GM21526 (cell line): ENCODE data around the gene CHGA.

Source experiments
- ATAC-seq: cut with Tn5 transposase; IDR thresholded peaks from one replicate; pipeline ENCODE4 v1.9.1; 2021; ENCODE audit warnings: moderate library complexity; ENCODE audit not compliant: unreplicated experiment, low FRiP score

The CHGA gene

DNA sequence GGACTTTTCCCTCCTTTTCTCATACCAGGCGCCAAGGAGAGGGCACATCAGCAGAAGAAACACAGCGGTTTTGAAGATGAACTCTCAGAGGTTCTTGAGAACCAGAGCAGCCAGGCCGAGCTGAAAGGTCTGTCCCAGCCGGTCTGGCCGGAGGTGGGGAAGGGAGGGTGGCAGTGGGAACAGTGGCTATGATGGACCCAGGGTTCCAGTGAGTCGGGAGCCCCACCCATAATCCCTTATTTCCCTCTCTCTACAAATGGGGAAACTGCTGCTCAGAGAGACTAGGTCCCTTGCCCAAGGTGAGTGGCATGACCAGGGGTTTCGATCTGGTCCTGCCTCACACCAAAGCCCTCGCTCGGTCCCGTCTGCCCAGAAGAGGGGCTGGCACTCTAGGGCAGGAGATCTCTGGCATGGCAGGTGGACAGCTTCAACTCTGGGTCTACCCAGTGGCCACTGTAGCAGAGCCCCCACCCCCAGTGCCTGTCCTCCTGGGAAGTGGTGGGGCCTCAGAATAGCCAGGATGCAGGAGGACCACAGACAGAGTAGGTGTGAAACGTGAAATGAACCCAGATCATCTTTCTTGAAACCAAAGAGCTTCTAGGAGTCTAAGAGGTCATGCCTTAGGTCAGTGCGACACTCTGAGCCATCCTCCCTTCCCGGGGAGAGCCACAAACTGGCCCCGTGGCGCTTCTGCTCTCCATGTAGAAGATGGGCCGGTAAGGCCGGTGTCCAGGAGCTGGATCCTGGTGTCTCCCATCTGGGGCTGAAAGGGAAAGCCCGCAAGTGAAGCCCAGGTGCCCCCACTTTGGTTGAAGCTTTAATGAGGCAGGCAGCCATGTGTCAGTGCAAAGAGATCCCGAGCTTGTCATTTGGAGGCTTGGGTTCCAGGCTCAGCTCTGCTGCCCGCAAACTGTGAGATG lies 7.0 kb downstream of the CHGA start:
- ATAC-seq: no peak

DNA sequence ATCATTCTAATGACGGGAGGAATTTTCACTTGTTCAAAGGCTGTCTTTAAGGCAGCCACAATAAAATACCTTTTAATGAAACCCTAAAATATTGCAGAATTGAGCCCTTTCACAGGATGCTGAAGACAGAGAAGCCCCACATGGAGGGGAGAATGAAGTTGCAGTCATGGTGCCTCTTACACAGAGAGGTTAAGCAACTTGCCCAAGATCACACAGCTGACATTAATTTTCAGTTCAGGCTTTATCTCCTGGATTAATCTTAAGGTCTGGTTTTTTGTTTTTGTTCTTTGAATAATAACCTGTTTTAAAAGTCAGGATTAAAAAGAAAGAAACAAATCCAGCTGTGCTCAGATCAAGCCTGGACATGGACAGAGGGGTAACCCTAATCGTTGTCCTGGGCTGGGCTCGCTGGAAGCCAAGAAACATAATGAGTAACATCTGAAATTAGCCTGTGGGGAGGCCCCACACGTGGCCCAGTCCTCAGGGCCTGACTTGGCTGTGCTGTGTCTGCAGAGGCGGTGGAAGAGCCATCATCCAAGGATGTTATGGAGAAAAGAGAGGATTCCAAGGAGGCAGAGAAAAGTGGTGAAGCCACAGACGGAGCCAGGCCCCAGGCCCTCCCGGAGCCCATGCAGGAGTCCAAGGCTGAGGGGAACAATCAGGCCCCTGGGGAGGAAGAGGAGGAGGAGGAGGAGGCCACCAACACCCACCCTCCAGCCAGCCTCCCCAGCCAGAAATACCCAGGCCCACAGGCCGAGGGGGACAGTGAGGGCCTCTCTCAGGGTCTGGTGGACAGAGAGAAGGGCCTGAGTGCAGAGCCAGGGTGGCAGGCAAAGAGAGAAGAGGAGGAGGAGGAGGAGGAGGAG lies 8.0 kb downstream of the CHGA start:
- no peak for ATAC-seq

- no peak for ATAC-seq
These were observed 8.9 kb downstream of the CHGA start for GRCh38 chr14:92931681-92932447.

- no peak for ATAC-seq
These were observed 9.8 kb downstream of the CHGA start for GRCh38 chr14:92932448-92933395.

- no peak for ATAC-seq
These were observed 10.5 kb downstream of the CHGA start for GRCh38 chr14:92933481-92933880.

GRCh38 chr14:92934196-92935085 lies 11.5 kb downstream of the CHGA start:
- ATAC-seq: no peak

DNA sequence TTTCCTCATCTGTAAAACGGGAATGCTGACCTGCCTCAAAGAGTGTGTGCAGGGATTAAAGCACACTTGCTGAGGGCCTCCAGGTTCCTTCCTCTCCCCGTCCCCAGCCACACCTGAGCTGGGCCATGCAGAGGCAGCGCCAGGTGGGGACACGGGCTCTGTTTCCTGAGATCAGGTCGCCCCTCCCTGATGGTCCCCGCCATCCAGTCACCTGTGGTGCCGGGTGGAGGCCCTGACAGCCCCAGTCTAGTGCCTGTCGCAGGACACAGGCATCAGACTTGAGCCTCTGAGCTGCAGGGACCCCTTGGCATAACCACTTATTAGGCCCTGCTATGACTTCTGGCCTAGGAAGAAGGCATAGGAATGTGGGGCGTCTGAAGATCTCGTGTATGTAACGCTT lies 12.5 kb downstream of the CHGA start:
- no peak for ATAC-seq

GRCh38 chr14:92936085-92936484 lies 13.1 kb downstream of the CHGA start:
- no peak for ATAC-seq

- ATAC-seq: no peak
These were observed 14.3 kb downstream of the CHGA start for GRCh38 chr14:92937051-92937937.

DNA sequence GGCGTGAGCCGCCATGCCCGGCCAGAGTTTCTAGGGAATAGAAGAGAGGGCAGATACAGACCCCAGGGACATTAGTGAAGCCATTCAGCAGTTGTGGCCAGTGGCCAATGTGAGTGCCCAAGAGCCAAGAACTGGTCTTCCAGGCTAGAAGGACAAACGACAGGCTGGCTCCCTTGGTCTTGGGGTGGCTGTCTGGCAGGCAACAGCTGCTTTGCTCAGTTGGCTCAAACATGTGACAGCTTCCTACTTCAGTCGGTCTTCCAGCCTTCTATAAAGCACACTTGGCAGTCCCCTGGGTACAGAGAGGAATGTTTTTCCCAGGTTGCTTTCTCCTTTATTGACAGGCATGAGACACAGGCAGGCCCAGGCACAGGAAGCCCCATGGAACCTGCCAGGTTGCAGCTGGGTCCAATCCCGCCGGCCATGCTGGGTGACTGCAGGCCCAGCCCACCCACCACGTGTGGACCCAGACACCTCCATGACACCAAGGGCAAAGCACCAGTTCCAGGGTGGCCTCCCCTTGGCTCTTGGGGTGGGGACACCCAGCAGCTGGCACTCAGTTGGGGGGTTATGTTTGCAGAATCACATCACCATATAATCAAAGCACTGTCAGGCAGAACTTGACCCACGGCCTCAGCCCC lies 15.4 kb downstream of the CHGA start:
- no peak for ATAC-seq

GRCh38 chr14:92938890-92939671 lies 16.1 kb downstream of the CHGA start:
- no peak for ATAC-seq

DNA sequence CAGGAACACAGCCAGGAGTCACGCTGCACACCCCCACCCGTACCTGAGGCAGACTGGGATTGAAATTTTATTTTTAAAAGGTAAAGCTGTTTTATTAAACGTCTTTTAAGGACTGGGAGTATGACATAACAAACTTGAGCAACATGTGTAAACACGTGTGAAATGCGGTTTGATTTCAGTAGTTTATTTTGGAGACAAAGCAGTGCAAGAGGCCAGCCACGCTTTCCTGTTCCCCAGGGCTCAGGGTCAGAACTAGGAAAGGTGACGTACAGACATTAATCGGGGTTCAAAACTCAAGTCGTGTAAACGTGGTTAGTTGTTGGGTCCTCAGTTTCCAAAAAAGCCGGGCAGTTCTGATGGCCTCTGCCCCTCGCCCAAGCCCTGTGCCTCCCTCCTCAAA lies 16.7 kb downstream of the CHGA start:
- no peak for ATAC-seq

GRCh38 chr14:92940543-92940942 lies 17.6 kb downstream of the CHGA start:
- no peak for ATAC-seq

DNA sequence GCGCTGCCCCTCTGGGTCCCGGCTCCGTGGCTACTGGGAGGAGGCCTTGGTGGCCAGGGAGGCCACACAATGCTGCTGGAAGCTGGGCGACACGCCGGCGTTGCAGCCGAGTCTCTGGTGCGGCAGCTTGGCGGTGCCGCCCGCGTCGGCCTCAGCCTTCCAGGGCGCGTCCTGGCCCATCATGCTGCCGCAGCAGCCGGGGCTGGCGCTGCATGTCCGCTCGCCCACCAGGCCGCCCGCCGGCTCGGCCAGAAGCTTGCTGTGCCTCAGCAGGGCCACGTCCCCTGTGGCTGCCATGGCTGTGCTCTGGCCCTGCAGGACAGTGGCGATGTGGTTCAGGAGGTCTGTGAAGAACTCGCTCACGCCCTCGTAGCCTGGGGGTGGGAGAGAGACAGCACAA lies 18.6 kb downstream of the CHGA start:
- ATAC-seq: no peak

- ATAC-seq: no peak
These were observed 19.2 kb downstream of the CHGA start for GRCh38 chr14:92942136-92942535.

DNA sequence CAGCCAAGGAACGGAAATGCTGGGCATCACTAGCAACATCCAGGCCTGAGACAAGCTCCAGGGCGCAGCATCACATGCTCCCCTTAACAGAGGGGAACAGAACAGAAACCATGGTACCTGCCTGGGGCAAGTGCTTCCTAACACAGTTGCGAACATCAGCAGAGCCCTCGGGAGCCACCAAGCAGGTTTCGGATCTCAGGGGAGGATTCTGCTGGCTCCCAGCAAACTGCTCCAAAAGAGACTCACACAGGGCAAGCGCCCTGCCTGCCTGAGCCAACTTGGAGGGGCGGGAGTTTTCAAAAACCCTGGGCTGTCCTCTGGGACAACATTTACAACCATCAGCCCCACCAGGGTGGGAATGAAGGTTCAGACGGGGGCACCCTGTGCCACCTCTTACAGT lies 19.6 kb downstream of the CHGA start:
- no peak for ATAC-seq
